Hypothalamus (tissue), 51 donors: ENCODE results near the gene NAV3.
A peak's percentile ranks its signal among the peaks of the same experiment; 100 is the strongest.

Experiments used
- DNase-seq, 51 donors: peaks; one replicate each; lab custom pipeline; 2025; lab: John Stamatoyannopoulos, UW

The NAV3 gene

DNA sequence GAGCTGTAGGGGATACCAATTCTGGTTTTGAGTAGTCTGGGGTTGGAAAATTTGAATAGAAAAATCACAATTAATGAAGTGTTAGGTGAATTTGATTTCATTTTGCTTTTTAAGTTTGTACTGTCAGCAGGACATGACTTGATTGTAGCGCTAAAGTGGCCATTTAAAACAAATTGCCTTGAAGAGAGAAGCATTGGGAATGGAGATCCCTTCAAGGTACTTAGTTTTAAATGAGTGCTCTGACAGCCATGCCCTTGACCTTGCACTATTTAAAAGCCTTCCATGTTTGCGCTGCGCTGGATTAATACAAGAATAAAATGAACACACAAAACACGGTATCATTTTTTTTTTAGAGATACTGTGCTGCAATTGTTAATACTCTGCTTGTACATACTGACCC, 345.9 kb downstream of the NAV3 start:
- no peak for DNase-seq

- no peak for DNase-seq
Observed at GRCh38 chr12:78177298-78177697, 346.6 kb downstream of the NAV3 start.

GRCh38 chr12:78179346-78179745, 348.7 kb downstream of the NAV3 start:
- peak in 1 of 51 donors; percentile 48 for DNase-seq

DNA sequence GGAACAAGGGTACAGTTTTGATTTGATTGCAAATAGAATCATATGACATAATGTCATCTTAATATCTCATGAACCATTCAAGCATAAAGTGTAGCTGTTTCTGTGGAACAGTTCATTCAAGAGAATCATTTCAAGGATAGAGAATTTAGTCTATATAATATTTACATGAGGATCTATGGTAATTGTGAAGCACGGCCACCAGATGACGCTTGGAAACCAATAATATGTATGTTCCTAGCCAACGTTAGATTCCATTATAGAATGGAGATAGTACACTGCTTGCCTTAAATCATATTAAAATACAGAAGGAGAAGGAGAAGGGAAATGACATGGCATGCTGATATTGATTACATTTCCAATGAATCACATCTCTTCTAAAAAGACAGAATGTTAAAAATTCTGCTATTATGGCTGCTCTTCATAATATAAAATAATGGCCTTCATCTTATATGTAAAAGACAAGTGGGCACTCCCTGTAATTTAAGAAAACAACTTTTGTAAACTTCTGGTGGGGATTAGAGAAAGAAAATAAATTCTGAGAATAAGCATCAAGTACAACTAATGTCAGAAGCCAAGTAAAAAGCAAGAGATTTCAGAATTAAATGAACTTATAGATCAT, 351.0 kb downstream of the NAV3 start:
- no peak for DNase-seq

DNA sequence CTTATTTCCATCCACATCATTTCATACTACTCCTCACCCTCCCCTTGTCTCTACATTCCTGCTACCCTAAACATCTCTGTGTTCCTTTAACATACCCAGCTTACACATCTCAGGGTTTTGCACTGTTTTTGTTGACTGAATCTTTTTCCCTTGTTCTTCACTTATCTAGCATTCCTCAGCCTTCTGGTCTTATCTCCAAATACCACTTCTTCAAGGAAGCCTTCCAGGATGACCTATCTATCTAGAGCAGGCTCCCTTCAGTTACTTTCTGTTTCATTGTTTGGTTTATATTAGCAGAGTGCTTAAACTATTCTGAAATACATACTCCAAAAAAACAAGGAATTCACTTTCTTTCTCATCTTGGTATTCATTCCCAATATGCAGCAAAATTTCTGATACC, 353.1 kb downstream of the NAV3 start:
- DNase-seq = no peak

GRCh38 chr12:78185109-78185508, 354.4 kb downstream of the NAV3 start:
- no peak for DNase-seq

GRCh38 chr12:78185651-78186050, 355.0 kb downstream of the NAV3 start:
- no peak for DNase-seq

- DNase-seq = no peak
Observed at GRCh38 chr12:78186670-78187069, 356.0 kb downstream of the NAV3 start.

DNA sequence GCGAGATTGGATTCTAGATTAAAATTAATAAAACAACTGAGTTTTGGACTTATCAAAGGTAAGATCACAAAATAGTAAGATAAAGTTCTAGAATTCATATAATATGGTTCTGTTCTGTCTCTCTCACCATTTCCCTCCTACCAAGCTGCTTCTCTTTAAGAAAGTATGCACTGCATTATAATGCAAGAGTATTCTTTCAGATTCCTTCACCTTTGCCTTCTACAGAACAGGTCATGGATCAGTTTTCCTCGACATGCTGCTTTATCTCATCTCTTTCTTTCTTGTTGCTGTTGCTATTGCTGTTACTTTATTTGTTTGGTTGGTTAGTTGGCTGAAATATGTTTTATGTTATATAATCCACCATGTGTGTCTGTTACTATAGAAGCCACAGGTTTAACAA, 357.0 kb downstream of the NAV3 start:
- no peak for DNase-seq

GRCh38 chr12:78189656-78190055, 359.0 kb downstream of the NAV3 start:
- DNase-seq = no peak

DNA sequence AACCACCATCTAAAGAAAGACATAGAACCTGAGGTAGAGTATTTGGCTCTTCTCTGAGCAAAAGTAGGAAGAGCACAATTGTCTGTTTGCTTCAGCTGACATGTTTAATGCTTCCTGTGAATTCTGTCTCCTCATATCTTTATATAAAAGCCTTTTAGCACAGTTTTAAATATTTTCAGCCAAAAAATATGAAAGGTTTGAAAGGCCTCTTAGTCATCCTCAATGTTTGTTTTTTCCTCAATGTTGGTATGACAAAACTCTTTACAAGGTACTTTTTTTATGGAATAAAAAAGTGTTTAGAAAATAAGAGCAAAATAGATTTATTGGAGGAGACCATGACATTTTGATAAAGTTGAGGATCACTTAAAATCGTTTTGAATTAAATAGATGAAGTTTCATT, 360.9 kb downstream of the NAV3 start:
- no peak for DNase-seq

- no peak for DNase-seq
Observed at GRCh38 chr12:78192979-78193378, 362.3 kb downstream of the NAV3 start.

- DNase-seq = no peak
Observed at GRCh38 chr12:78194448-78194847, 363.8 kb downstream of the NAV3 start.

GRCh38 chr12:78198896-78199295, 368.2 kb downstream of the NAV3 start:
- DNase-seq = no peak

- no peak for DNase-seq
Observed at GRCh38 chr12:78199926-78200325, 369.2 kb downstream of the NAV3 start.

GRCh38 chr12:78204926-78205325, 374.2 kb downstream of the NAV3 start:
- DNase-seq = no peak

DNA sequence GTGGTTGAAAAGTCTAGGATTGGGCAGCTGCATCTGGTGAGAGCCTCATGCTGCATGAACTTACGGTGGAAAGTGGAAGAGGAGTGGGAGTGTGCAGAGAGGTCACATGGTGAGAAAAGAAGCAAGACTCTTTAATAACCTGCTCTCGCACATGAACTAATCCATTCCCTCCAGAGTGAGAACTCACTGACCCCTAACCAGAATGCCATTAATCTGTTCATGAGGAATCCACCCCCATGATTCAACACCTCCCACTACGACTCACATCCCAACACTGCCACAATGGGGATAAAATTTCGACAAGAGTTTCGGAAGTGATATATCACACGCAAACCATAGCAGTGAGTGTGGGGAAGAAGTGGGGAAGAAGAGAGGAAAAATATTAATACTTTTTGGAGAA, 377.4 kb downstream of the NAV3 start:
- DNase-seq = no peak

GRCh38 chr12:78209846-78210505, 379.3 kb downstream of the NAV3 start:
- peak in 16 of 51 donors; percentile 2 to 35 (median 12) for DNase-seq

GRCh38 chr12:78210506-78210860, 379.8 kb downstream of the NAV3 start:
- no peak for DNase-seq

- DNase-seq = peak in 1 of 51 donors; percentile 1
Observed at GRCh38 chr12:78210894-78211302, 380.2 kb downstream of the NAV3 start.

DNA sequence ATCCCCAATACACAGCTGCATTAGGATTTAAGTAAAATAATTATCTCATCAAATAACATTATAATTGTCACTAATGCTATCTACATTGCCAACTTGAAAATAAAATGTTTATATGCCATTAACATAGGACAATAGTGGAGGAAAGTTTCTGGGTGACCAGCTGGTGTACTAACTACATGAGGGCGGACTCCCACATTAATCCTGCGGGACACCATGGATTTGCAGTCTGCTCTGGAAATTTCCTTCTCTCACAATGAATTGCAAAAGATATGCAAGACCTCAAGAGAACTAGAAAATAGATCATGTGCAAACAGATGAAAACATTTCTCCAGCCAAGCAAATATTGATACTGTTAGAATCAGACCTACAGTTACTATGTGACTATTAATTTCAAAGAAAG, 390.1 kb downstream of the NAV3 start:
- no peak for DNase-seq

DNA sequence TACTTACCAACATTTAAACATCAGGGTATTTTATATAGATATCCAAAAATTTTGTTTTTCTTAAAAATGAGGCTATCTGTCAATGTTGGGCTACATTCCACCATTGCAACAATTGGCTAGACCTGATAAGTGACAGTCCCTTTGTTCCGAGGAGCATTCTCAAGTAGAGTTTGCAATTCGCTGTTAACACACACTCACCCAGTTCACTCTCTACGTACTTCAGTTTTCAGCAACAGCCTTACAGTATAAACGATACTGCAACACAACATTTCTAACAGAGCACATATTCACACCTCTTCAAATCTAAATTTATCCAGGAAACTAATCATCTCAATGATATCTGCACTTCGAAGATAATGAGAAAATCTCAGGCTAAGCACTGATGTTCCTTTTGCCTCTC, 393.5 kb downstream of the NAV3 start:
- DNase-seq = no peak

- peak in 1 of 51 donors; percentile 24 for DNase-seq
Observed at GRCh38 chr12:78226763-78227162, 396.1 kb downstream of the NAV3 start.
